Astrocyte of the hippocampus (primary cell): ENCODE measurements around the gene DOK4.

Experiments used
- DNase-seq: peaks from one replicate; pipeline ENCODE4 v3.0.0; 2011; ENCODE audit warnings: low read depth, low spot score

DOK4 gene

DNA sequence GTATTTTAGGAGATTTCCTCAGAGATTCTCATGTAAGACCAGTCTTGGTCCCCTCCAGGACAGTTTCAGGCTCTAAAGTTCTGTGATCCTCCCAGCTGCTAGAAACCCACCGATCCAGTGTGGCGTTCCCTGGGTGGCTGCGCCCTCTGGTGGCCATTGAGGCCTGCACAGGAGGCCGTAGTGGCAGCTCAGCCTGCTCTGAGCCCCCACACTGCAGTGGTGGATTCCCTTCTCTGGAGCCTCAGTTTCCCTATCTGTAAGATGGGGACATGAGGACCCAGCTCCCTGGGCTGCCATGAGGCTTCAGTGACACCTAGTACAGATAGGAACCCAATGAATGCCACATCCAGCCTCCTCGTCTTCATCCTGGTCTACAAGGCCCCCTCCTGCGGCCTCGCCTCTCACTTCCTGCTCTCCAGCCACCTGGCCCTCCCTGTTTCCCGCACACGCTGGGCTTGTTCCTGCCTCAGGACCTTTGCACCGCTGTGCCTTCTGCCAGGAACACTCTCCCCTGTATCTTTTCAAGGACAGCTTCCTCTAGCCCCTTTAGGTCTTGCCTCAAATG is 33.6 kb upstream of the DOK4 start:
- peak; percentile 84 for DNase-seq

DNA sequence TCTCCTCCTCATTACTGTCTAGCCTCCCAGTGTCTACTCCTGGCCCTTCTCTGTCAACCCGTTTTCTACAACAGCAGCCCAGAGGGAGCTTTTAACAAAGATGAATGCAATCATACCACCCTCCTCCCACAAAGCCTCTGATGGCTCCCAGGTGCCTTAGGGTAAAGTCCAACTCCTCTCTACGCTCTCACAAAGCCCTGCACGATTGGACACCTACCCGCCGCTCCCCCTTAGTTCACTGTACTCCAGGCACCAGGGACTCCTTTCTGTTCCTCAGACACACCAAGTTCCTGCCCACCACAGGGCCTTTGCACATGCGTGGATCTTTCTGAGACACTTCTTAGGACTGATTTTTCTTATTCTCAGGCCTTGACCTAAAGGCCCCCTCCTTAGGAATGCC is 32.6 kb upstream of the DOK4 start:
- no peak for DNase-seq

DNA sequence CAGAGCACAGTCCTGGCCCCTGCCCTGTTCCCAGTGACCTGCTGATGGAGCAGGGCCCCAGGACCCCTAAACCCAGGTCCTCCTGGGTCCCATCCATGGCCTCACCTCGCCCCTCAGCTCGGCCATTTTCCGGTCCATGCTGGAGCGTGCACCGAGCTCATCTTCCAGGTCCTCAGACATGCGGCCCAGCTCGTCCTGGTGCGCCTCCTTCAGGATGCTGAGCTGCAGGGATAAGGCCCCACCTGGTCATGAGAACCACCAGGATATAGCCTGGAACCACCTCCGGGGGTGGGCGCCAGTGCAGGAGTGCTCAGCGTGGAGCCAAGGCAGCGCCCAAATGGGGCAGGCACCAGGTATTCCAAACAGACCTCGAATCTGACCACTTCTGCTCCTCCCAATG is 32.2 kb upstream of the DOK4 start:
- DNase-seq: no peak

DNA sequence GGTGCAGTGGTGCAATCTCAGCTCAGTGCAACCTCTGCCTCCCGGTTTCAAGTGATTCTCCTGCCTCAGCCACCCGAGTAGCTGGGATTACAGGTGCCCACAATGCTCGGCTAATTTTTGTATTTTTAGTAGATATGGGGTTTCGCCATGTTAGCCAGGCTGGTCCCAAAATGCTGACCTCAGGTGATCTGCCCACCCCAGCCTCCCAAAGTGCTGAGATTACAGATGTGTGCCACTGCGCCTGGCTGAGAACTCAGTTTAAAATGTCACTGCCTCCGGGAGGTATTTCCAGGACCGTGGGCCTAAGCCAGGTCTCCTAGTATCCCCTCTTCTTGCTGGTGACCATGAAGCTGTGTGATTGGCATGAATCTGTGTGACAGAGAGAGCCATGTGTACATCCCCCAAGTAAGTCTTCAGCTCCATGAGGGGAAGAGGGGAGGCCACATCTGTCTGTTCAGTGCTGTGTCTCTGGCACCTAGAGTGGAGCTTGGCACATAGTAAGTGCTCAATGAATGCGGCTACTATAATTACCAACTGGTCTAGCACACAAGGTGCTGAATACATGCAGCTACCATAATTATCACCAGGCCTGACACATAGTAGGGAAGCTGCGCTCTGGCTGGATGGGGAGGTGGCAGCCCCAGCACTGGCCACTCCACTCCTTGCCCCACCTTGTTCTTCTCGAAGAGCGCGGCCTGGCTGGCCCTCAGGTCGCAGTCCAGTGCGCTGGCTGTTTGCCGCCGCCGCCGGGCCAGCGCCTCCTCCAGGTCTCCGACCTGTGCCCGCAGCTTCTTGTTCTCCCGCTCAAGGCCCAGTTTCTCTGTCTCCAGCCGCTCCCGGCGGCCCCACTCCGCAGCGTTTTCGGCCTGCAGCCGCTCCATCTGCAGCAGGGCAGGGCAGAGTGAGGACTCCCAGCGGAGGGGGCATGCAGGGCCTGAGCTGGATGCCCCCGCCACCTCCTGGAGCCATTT is 31.4 kb upstream of the DOK4 start:
- DNase-seq: no peak

DNA sequence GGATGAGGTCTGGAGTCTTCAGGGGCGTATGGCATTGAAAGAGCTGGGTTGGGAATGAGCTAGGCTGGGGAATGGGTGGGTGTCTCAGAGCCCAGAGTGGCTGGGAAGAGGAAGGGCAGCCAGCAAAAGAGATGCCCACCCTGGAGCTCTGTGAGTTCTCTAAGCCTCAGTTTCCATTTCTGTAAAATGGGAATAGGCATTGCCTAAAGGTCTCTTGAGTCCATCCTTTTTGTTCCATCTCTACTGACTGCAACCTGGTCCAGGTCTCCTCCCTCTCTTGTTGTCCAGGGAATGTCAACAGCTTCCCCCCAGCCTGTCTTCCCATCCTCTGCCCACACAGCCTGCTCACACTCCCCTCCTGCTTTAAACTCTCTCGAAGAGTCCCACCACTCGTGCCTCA is 30.5 kb upstream of the DOK4 start:
- no peak for DNase-seq

DNA sequence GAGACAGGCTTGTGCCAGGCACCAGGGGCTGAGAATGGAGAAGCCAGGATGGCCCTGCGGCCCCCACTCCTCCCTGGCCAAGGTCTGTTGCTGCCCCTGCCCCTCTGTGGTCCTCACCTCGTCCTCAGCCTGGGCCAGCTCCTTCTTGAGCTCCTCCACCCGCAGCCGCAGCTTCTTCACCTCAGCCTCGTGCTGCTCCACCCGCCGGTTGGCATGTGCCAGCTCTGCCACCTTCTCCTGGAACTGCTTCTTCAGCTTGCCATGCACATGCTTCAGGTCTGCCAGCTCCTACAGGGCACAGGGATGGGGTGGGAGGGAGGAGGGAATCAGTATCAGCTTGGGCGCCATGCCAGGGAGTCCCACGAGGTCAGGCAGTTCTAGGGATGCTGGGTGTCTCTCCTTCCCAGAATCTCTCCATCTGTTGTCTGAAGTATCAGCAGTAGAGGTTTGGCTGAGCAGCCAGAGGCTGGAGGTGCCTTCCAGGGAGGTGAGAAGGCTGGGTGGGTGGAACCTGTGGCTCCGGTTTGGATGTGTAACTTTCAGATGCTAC is 30.0 kb upstream of the DOK4 start:
- no peak for DNase-seq

DNA sequence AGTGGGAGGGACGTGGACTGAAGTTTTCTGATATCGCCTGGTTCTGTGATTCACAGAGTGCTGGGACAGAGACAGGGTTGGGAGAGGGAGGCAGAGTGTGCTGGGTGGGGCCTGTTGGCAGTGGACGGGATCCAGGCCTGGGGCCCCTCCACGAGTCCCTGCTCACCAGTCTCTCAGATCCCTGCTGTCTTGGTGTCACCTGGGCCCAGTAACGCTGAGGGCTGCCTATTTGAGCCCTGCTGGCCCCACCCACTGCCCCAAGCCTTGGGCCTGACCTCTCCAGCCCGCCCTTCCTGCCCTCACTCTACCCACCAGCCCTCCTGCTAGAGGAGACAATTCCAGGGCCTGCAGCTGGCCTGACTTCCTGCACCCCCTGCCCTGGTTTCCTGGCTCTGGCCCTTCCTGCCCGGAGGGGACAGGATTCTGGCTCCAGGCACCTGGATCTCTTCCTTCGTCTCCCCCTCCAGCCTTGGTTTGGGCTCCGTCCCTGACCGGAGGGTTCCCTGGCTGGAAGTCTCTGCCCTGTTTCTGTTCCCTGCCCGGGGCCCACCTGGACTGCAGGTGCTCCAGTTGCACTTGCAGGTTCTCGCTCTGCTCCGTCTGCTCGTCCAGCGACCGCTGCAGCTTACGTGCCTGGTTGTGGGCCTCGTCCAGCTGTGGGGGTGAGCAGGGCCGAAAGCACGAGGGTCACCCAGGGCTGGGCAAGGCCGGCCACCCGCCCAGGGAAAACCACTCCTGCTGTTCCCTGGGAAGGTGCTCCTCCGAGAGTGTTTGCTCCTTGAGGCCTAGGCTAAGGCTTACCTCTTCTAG is 28.7 kb upstream of the DOK4 start:
- no peak for DNase-seq

DNA sequence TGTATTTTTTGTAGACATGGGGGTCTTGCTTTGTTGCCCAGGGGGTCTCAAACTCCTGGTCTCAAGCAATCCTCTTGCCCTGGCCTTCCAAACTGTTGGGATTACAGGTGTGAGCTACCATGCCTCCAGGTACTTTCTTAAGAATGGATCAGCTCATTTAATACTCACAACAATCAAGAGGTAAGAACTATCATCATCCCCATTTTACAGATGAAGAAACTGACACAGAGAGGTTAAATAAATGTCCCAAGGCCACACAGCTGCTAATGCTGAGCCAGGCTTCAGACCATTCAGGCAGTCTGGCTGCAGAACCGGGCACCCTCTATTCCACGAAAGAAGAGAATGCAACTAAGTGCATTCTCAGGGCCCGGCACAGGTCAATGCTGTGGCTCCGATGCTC is 28.1 kb upstream of the DOK4 start:
- DNase-seq: no peak

DNA sequence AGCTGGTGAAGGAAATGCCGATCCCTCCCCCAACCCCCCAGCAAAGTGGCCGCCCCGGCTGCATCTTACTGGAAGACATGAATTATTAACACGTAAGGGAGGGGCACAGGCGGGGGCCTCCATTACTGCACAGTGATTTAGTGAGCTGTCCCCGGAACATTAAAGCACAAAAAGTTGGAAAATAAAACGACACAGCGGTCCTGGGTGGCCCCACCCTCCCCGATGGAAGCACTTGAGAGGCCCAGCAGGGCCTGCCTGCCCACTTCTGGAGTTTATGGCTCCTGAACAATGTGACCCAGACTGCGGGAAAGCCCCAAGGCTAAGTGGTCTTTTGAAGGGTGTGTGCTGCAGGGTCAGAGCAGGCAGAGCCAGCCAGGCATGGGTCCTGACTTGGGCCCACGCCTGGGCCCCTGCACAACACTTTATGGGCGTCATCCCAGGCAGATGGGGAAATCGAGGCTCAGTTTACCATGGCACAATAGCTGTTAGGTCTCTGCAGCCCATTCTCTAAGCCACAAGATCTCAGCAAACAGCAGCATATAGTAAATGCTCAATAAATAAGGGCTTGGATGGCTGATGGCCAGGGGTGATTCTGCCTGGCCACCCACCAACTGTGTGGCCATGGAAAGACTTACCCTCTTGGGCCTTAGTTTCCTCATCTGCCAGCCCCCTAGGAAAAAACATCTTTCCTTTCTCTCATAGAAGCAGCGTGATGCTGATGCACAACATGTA is 27.2 kb upstream of the DOK4 start:
- DNase-seq: no peak

DNA sequence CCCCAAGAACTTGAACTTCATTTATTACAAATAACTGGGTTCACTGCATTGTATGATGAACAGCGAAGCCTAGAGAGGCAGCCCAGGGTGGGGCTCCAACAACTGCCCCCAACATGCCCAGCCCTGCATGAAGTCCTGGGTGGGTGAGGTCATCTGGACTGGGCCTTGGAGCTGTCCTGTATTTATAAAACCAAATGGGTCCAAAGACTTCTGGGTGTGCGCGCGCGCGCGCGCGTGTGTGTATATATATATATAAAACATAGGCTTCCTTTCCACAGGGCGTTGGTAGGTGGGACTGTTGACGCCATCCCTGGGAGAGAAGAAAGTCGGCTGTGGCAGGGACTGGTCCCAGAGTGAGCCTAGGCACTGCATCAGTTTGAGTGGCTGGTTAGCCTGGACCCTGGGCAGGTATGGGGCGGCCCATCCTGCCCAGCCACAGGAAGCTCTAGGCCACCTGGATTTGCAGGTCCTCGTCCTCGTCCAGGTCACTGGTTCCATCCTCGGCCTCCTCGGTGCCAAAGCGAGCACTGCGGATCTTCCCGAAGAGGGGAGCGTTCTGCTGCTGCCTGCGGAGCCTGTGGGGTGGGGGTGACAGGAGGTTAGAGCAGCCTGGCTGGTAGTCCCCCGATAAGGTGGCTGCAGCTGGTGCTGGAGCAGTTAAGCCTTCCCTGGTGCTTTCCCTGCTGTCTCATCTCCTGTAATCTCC is 26.2 kb upstream of the DOK4 start:
- no peak for DNase-seq

DNA sequence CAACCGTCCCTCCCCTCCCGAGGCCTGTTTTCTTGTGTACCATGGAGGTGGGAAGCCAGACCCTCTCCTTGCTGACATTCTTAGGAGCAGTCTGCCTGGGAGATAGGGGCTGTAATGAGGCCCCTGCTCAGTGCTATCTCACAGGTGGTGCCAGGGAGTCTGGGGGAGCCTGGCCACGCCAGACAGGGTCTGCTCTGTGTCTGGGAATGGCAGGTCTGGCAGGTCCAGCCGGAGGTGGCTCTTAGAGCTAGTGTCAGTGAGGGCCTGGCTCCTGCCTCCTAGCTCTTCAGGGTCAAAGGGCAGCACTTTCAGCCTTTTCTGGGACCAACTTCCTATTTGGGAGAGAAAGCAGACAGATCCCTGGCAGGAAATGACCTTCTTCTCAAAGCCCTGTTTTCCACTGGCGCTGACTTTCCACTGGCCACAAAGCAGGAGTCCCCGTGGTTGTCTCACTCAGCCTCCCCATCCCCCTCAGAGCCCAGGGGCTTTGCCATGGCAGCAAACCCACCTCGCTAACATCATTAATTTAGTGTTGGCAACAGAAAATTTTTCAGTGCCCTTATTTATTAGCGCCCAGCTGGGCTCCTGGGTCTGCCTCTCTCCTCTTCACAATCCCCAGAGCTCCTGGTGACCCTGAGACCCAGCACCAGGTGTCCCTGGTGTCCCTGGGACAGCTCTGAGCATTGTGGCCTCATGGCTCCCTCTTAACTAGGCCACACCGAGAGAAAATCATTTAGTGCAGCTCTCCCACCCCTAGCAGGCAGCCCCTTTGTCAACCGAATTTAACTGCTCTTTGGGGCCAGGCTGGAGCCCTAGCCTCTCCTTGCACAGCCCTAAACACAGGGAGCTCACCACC is 24.0 kb upstream of the DOK4 start:
- no peak for DNase-seq

DNA sequence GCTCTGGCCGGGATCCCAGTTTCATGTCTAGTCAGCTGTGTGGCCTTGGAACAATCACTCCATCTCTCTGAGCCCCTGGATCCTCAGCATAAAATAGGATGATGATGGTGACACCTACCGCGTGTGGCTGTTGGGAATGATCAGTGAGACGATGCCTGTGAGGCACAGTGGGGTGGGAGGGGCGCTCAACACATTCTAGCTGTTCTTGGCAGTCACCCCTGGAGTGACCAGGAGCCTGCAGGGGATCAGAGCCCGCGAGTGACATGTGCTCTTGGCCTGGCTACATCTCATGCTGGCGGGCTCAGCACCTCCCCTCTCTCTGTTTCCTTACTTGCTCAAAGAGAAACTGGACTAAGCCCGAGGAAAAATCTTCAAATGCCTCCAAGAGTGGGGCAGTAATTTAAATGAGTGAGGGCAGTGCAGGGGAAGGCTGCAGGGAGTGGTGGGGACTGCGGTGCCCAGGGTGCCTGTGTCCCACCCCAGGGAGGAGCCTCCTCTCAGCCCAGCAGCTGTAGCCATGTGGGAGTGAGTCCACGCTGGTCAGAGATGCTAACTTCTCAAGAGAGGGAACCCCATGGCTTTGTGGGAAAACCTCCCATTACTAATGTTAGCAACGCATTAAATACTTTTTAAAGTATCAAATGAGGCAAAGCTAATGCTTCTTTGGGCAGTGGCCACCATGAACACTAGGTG is 23.1 kb upstream of the DOK4 start:
- DNase-seq: no peak

DNA sequence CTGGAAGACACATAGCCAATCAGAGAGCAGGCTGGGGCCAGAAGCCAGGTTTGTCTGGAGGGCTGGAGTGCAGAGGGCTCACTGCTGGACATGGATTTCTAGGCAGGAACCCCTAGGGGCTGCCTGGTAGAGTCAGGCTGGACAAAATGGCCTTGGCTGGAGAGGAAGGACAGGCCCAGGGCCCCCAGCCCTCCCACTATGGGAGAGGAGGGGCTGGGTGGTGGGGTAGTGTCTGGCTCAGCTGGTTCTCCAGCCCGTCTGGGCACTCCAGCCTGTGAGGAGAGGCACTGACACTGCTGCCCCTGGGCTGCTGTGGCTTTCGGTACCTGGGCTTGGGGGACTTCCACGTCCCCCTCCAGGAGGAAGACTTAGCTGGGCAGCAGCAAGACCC is 21.7 kb upstream of the DOK4 start:
- DNase-seq: no peak

DNA sequence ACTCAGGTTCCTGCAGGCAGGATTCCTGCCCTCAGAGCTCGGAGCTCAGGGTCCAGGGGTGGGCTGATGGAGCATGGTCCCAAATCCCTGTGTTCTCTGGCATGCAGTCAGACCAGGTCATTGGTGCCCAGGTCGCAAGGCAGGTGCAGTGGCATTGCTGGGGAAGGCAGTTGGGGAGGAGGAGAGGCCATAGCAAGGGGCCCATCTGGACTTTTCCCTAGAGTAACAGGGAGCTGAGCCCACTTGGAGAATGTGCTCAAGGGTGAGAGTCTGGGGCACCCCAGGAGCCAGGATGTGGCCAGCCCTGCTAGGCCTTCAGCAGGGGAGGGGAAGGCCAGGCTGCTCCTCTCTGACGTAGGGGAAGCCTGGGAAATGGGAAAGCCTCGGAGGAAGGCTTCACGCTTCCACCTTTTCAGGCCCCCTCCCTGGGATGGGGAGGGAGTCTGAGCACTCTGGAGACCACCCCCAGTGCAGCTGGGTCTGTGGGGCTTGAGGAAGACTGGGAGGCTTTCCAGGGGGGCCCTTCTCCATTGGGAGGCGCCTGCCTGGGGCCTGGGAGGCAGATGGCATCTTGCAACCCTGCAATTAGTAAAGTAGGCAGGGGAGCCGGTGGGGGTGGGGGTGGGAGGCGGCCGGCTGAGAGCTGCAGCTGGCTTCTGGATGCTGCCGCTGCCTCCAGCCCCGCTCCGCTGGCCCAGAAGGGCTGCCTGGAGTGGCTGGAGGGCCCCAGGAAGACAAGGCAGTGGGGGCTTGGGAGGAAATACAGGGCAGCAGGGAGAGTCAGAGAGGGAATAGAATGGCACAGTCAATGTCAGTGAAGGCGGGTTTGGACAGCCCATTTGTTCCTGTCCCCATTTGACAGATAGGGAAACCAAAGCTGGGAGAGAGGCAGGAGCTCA is 21.1 kb upstream of the DOK4 start:
- DNase-seq: no peak

DNA sequence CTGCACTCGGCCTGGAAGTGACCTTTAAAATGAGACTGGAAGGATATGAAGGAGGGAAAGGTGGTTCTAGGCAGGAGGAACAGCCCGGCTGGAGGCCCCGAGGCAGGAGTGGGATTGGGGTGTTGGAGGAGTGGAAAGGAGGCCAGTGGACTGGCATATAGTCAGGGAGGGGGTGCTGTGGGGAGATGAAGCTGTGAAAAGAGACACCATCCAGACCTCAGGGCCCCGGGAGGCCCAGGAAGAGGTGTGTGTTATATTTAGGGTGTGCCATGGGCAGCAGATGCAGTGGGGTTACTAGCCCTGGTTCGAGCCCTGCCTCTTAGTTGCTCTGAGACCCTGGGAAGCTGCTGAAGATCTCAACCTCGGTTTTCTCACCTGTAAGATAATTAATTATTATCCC is 18.9 kb upstream of the DOK4 start:
- no peak for DNase-seq

DNA sequence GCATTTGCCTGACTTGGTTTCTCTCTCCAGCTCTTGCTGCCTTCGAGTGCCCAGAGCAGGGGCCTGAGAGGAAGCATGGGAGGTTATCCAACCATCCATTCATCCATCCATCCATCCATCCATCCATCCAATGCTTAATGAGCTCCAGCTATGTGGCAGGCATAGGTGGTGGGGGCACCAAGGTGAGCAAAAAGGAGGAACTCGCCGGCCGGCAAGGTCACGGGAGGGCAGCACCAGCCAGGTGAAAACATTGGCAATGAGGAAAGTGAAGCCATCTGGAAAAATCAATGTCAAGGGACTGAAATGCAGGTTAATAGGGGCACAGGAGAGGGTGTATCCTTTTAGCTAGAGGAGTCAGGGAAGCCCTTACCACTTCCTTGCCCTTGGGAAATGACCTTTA is 18.2 kb upstream of the DOK4 start:
- no peak for DNase-seq

DNA sequence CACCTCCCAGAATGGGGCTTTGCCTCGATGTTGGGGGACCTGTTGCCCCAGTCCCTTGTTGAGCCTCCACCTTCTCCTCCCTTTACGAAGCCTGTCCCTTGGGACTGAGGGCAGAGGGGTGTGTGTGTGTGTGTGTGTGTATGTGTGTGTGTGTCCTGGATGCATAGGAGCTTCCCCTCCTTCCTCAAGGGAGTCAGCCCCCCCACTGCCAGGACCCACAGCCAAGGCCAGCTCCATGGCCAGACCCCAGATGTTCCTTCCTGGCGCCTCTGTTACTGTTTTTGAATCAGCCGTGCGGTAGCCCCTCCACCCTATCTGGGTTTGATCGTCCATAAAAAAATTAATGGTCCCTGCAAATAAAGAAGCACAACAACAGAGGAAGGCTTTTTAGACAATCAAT is 17.7 kb upstream of the DOK4 start:
- no peak for DNase-seq

DNA sequence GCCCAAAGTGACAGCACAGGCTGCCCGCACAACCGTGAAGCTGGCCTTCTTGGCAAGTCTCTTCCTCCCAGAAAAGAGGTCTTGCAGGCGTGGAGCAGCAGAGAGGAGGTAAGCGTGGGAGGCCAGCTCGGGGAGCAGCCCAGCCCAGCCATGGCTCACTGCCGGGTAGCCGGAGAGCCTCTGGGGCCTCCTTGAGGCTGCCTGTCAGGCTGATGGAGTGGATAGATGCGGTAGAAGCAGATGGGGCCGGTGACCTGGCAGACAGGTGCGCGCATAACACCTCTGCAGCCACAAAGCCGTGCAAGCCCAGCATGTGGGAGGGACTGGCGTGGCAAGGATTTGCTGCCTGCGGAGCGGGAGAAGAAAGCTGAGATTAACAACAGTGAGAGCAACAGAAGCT is 17.1 kb upstream of the DOK4 start:
- DNase-seq: no peak
